ENCODE data around the gene HFE.

- TF ChIP-seq, protein P1, sequence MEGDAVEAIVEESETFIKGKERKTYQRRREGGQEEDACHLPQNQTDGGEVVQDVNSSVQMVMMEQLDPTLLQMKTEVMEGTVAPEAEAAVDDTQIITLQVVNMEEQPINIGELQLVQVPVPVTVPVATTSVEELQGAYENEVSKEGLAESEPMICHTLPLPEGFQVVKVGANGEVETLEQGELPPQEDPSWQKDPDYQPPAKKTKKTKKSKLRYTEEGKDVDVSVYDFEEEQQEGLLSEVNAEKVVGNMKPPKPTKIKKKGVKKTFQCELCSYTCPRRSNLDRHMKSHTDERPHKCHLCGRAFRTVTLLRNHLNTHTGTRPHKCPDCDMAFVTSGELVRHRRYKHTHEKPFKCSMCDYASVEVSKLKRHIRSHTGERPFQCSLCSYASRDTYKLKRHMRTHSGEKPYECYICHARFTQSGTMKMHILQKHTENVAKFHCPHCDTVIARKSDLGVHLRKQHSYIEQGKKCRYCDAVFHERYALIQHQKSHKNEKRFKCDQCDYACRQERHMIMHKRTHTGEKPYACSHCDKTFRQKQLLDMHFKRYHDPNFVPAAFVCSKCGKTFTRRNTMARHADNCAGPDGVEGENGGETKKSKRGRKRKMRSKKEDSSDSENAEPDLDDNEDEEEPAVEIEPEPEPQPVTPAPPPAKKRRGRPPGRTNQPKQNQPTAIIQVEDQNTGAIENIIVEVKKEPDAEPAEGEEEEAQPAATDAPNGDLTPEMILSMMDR (optimal IDR thresholded peaks at IDR 0.05 in 1 of 3, IDR thresholded peaks at IDR 0.05 in 1 of 3, conservative IDR thresholded peaks at IDR 0.05 in 1 of 3; ENCODE audit: extremely low read depth in 1 of 3, insufficient read depth in 2 of 3, low read length in 3 of 3): no peak
- TF ChIP-seq EZH2 (IDR thresholded peaks at IDR 0.05; ENCODE audit: low read length): no peak
Observed at GRCh38 chr6:26089272-26089671, 2.0 kb downstream of the HFE start.

All from keratinocyte (primary cell).